ENCODE data around the gene TAT.
"Not testable (repeated sequence)": the region's sequence is repeated elsewhere in the genome, so short reads cannot be mapped to it uniquely, and the experiment has no call there.

DNA sequence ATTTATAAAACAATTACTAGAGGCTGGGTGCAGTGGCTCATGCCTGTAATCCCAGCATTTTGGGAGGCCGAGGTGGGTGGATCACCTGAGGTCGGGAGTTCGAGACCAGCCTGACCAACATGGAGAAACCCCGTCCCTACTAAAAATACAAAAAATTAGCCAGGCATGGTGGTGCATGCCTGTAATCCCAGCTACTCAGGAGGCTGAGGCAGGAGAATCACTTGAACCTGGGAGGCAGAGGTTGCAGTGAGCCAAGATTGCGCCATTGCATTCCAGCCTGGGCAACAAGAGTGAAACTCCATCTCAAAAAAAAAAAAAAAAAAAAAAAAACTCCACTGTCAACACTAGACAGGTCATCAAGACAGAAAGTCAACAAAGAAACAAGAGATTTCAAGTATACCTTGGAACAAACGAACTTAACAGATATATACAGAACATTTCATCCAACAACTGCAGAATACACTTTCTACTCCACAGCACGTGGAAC, 18.5 kb upstream of the TAT start:
- not testable (repeated sequence) for TF ChIP-seq RXRA (IDR thresholded peaks at IDR 0.05; ENCODE audit: borderline replicate concordance, low read depth); RCOR1 (IDR thresholded peaks at IDR 0.05; ENCODE audit: low read length); CHD2 (IDR thresholded peaks at IDR 0.05; ENCODE audit: low read length, partially characterized antibody); TAF1 (IDR thresholded peaks at IDR 0.05; ENCODE audit: borderline replicate concordance, low read depth, low read length); MXI1 (IDR thresholded peaks at IDR 0.05; ENCODE audit: low read depth, low read length); RFX5 (IDR thresholded peaks at IDR 0.05; ENCODE audit: low read length)
- TF ChIP-seq, protein P1, sequence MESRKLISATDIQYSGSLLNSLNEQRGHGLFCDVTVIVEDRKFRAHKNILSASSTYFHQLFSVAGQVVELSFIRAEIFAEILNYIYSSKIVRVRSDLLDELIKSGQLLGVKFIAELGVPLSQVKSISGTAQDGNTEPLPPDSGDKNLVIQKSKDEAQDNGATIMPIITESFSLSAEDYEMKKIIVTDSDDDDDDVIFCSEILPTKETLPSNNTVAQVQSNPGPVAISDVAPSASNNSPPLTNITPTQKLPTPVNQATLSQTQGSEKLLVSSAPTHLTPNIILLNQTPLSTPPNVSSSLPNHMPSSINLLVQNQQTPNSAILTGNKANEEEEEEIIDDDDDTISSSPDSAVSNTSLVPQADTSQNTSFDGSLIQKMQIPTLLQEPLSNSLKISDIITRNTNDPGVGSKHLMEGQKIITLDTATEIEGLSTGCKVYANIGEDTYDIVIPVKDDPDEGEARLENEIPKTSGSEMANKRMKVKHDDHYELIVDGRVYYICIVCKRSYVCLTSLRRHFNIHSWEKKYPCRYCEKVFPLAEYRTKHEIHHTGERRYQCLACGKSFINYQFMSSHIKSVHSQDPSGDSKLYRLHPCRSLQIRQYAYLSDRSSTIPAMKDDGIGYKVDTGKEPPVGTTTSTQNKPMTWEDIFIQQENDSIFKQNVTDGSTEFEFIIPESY (IDR thresholded peaks at IDR 0.05; ENCODE audit: borderline replicate concordance, low read depth) = not testable (repeated sequence)
- TF ChIP-seq, protein P2, sequence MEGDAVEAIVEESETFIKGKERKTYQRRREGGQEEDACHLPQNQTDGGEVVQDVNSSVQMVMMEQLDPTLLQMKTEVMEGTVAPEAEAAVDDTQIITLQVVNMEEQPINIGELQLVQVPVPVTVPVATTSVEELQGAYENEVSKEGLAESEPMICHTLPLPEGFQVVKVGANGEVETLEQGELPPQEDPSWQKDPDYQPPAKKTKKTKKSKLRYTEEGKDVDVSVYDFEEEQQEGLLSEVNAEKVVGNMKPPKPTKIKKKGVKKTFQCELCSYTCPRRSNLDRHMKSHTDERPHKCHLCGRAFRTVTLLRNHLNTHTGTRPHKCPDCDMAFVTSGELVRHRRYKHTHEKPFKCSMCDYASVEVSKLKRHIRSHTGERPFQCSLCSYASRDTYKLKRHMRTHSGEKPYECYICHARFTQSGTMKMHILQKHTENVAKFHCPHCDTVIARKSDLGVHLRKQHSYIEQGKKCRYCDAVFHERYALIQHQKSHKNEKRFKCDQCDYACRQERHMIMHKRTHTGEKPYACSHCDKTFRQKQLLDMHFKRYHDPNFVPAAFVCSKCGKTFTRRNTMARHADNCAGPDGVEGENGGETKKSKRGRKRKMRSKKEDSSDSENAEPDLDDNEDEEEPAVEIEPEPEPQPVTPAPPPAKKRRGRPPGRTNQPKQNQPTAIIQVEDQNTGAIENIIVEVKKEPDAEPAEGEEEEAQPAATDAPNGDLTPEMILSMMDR (IDR thresholded peaks at IDR 0.05) = not testable (repeated sequence)
- TF ChIP-seq, protein P3, sequence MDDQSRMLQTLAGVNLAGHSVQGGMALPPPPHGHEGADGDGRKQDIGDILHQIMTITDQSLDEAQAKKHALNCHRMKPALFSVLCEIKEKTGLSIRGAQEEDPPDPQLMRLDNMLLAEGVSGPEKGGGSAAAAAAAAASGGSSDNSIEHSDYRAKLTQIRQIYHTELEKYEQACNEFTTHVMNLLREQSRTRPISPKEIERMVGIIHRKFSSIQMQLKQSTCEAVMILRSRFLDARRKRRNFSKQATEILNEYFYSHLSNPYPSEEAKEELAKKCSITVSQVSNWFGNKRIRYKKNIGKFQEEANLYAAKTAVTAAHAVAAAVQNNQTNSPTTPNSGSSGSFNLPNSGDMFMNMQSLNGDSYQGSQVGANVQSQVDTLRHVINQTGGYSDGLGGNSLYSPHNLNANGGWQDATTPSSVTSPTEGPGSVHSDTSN (IDR thresholded peaks at IDR 0.05) = not testable (repeated sequence)
